Mucosa of descending colon (tissue), 3 donors: Measurements from ENCODE around the gene MCM7. TPM values are rescaled to one million over a fixed set of nuclear protein-coding genes. Genes with fewer than 3 reads are reported as not detected.

Source experiments
- ATAC-seq: fragments of 200-7000 bp; cut with Tn5 transposase; one replicate; pipeline ENCODE4 v1.9.1; 2020; ENCODE audit warnings: mild to moderate bottlenecking, moderate library complexity
- DNase-seq, 3 donors: peaks; one replicate each; pipeline ENCODE4 v3.0.0-alpha.2; 2020
- H3K36me3 ChIP-seq: fragments of 200-600 bp; one replicate; pipeline ENCODE4 v1.8.0; 2021; ENCODE audit warnings: low read depth, mild to moderate bottlenecking
- H3K4me1 ChIP-seq: fragments of 200-600 bp; one replicate; pipeline ENCODE4 v1.8.0; 2021; ENCODE audit warnings: low read depth, mild to moderate bottlenecking
- H3K4me3 ChIP-seq: fragments of 200-600 bp; one replicate; pipeline ENCODE4 v1.8.0; 2021; ENCODE audit warnings: mild to moderate bottlenecking
- H3K9me3 ChIP-seq: fragments of 200-600 bp; one replicate; pipeline ENCODE4 v1.8.0; 2021; ENCODE audit warnings: mild to moderate bottlenecking
- intact Hi-C, 2 donors: fragments of 100-400 bp; cut with DNase I in 1 of 2; cut with micrococcal nuclease in 1 of 2; formaldehyde crosslinking; loops; one replicate each; pipeline versions ENCODE4 v1.11.0 to v1.11.1; 2022; cut with DNase I, micrococcal nuclease
- total RNA-seq, 3 donors: library from RNA; stranded (reverse); fragmentation: NEBNext Ultra II Directional in 2 of 3; extraction: Animal tissue kit (Norgen Biotek cat#: 25700) in 2 of 3; gene quantifications; one replicate each; pipeline versions ENCODE4 v1.2.1 to v1.2.4, GENCODE V29; 2021 to 2023
- TF ChIP-seq, protein P1 (sequence below): fragments of 200-600 bp; IDR thresholded peaks from one replicate; pipeline ENCODE4 v1.8.0; 2022; ENCODE audit warnings: antibody characterized with exemption, mild to moderate bottlenecking
- donor health status: DM: no; HTN: no; CAD: no; lungs with moderate emphysema.
- donor health status: DM: no; HTN: no; CAD: no.
- donor health status: DM: no; HTN: yes; CAD: no.

The MCM7 gene
- total RNA-seq, 3 donors from 2014 or later = 62.7 to 92.2 (median 65.5) TPM

- DNase-seq (no peak), ATAC-seq (no peak)
- H3K4me3 ChIP-seq = no peak overlapping the region
- no peaks in the 10 kb centered on the region for H3K4me1 ChIP-seq
- TF ChIP-seq, protein P1, sequence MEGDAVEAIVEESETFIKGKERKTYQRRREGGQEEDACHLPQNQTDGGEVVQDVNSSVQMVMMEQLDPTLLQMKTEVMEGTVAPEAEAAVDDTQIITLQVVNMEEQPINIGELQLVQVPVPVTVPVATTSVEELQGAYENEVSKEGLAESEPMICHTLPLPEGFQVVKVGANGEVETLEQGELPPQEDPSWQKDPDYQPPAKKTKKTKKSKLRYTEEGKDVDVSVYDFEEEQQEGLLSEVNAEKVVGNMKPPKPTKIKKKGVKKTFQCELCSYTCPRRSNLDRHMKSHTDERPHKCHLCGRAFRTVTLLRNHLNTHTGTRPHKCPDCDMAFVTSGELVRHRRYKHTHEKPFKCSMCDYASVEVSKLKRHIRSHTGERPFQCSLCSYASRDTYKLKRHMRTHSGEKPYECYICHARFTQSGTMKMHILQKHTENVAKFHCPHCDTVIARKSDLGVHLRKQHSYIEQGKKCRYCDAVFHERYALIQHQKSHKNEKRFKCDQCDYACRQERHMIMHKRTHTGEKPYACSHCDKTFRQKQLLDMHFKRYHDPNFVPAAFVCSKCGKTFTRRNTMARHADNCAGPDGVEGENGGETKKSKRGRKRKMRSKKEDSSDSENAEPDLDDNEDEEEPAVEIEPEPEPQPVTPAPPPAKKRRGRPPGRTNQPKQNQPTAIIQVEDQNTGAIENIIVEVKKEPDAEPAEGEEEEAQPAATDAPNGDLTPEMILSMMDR = no peak
- intact Hi-C loops = no loop called here
- no peaks in the 10 kb centered on the region for H3K36me3 ChIP-seq
- no peaks in the 10 kb centered on the region for H3K9me3 ChIP-seq
Measured at GRCh38 chr7:100064162-100064561, 37.0 kb downstream of the MCM7 start.

GRCh38 chr7:100063376-100063775 lies 37.8 kb downstream of the MCM7 start:
- H3K4me1 ChIP-seq = no peaks in the 10 kb centered on the region
- no peak overlapping the region for H3K4me3 ChIP-seq
- no peak for DNase-seq
- TF ChIP-seq, protein P1 = no peak
- no peak for ATAC-seq
- H3K36me3 ChIP-seq = no peaks in the 10 kb centered on the region
- intact Hi-C loops = no loop called here
- H3K9me3 ChIP-seq = no peaks in the 10 kb centered on the region

- TF ChIP-seq, protein P1 = no peak
- ATAC-seq (no peak), DNase-seq (no peak)
- Histone ChIP-seq H3K4me3 (no peak overlapping the region), H3K9me3 (no peaks in the 10 kb centered on the region), H3K36me3 (no peaks in the 10 kb centered on the region), H3K4me1 (no peaks in the 10 kb centered on the region)
- intact Hi-C loops = no loop called here
Measured at GRCh38 chr7:100061518-100062193, 39.5 kb downstream of the MCM7 start.

DNA sequence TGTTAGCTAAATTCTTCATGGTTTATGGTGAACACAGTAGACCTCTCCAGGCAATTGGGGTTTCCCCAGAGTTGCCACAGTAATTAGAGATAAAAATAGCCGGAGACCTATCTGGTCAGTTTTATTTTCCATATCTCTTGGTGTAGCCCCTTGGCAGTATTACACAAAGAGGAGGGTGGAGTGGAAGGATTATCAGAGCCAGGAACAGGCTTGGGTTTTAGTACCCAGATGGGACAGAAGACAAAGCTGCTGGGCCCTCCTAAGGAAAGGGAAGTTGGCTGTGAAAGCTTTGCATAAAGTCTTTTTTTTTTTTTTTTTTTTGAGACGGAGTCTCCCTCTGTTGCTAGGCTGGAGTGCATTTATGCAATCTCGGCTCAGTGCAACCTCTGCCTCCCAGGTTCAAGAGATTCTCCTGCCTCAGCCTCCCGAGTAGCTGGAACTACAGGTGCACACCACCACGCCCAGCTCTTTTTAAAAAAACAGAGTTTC lies 41.9 kb downstream of the MCM7 start:
- Histone ChIP-seq H3K9me3 (no peaks in the 10 kb centered on the region), H3K36me3 (no peaks in the 10 kb centered on the region), H3K4me1 (no peaks in the 10 kb centered on the region), H3K4me3 (no peak overlapping the region)
- no peak for DNase-seq
- ATAC-seq = no peak
- intact Hi-C loops = loop anchor here in 1 of 2 donors (10.0 kb wide), 1 partner anchor 64 kb away; no protein-coding TSS in a partner anchor
- TF ChIP-seq, protein P1 = no peak

DNA sequence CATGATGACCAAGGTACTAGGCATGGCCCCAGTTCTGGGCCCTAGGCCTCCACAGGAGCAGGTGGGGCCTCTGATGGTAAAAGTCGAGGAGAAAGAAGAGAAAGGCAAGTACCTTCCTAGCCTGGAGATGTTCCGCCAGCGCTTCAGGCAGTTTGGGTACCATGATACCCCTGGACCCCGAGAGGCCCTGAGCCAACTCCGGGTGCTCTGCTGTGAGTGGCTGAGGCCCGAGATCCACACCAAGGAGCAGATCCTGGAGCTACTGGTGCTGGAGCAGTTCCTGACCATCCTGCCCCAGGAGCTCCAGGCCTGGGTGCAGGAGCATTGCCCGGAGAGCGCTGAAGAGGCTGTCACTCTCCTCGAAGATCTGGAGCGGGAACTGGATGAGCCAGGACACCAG lies 44.2 kb downstream of the MCM7 start:
- no peaks in the 10 kb centered on the region for H3K36me3 ChIP-seq
- no peak for ATAC-seq
- H3K9me3 ChIP-seq = no peaks in the 10 kb centered on the region
- no peak overlapping the region for H3K4me3 ChIP-seq
- intact Hi-C loops = loop anchor here in 1 of 2 donors (10.0 kb wide), 1 partner anchor 62 kb away; no protein-coding TSS in a partner anchor
- peaks cover 5% of the 10 kb centered on the region for H3K4me1 ChIP-seq
- no peak for DNase-seq
- TF ChIP-seq, protein P1 = no peak
